Tibial artery (tissue), 4 donors: ENCODE results near the gene AURKB.
"Not testable (repeated sequence)": the region's sequence is repeated elsewhere in the genome, so short reads cannot be mapped to it uniquely, and the experiment has no call there.

Experiments
- DNase-seq, 2 donors: peaks; one replicate each; pipeline ENCODE4 v3.0.0-alpha.2; 2019
- H3K27ac ChIP-seq, 2 donors: fragments of 200-600 bp; sonication (generic) in 1 of 2; 1 replicate in 1 of 2; 2 replicates in 1 of 2; pipeline ENCODE4 v1.5.1; 2018 to 2019; ENCODE audit warnings: mild to moderate bottlenecking in 1 of 2
- H3K27me3 ChIP-seq, 2 donors: fragments of 200-600 bp; sonication (generic) in 1 of 2; one replicate each; pipeline versions ENCODE4 v1.5.1 to v1.6.0; 2016 to 2019
- H3K36me3 ChIP-seq, 3 donors: fragments of 200-600 bp; sonication (generic) in 2 of 3; one replicate each; pipeline ENCODE4 v1.5.1; 2016 to 2019; ENCODE audit warnings: mild to moderate bottlenecking in 2 of 3
- H3K4me1 ChIP-seq, 4 donors: fragments of 200-600 bp; sonication (generic) in 2 of 4; 1 replicate in 3 of 4; 2 replicates in 1 of 4; pipeline ENCODE4 v1.5.1; 2016 to 2019
- H3K4me3 ChIP-seq, 2 donors: fragments of 200-600 bp; sonication (generic) in 1 of 2; 1 replicate in 1 of 2; 2 replicates in 1 of 2; pipeline ENCODE4 v1.5.1; 2018 to 2019; ENCODE audit warnings: mild to moderate bottlenecking in 2 of 2
- H3K9me3 ChIP-seq, 3 donors: fragments of 200-600 bp; sonication (generic) in 1 of 3; one replicate each; pipeline ENCODE4 v1.5.1; 2016 to 2019
- intact Hi-C: fragments of 100-400 bp; cut with DNase I; formaldehyde crosslinking; loops from one replicate; pipeline ENCODE4 v1.15.0; 2023; ENCODE audit warnings: low total_unique reads
- TF ChIP-seq, protein P1 (sequence below), 2 experiments: fragments of 200-600 bp in 1 of 2; fragments of 450-650 bp in 1 of 2; IDR thresholded peaks; one replicate each; pipeline ENCODE4 v1.5.1; 2017 to 2019; ENCODE audit warnings: antibody characterized with exemption in 2 of 2, mild to moderate bottlenecking in 1 of 2, moderate library complexity in 1 of 2

Gene AURKB

DNA sequence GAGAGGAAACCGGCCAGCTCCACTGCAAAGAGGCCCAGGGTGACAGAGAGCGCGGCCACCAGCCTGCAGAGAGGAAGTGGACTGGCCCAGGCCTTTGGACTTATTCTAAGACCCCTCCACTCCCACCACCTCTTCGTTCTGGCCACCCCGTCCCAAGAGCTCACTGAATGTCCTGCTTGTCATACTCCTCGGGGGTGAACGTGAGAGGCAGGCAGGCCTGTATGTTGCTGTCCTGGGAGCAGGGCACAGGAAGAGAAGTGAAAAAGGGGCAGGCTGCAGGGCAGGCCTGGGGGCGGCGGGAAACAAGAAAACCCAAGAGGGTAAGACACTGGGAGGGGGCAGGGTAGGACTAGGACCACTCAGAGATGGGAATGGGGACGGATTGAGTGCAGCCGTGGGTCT lies 34.6 kb downstream of the AURKB start:
- DNase-seq, result peak in 1 of 2 donors; percentile 70
- Histone ChIP-seq H3K9me3 (no peaks in the 10 kb centered on the region), H3K4me1 (peaks cover 0 to 36% (median 23%) of the 10 kb centered on the region in 4 donors), H3K4me3 (peak overlapping the region; percentile 54 to 69), H3K36me3 (no peaks in the 10 kb centered on the region), H3K27ac (peak overlapping the region; percentile 80 to 81), H3K27me3 (no peaks in the 10 kb centered on the region)
- intact Hi-C loops, result no loop called here
- TF ChIP-seq, protein P1, sequence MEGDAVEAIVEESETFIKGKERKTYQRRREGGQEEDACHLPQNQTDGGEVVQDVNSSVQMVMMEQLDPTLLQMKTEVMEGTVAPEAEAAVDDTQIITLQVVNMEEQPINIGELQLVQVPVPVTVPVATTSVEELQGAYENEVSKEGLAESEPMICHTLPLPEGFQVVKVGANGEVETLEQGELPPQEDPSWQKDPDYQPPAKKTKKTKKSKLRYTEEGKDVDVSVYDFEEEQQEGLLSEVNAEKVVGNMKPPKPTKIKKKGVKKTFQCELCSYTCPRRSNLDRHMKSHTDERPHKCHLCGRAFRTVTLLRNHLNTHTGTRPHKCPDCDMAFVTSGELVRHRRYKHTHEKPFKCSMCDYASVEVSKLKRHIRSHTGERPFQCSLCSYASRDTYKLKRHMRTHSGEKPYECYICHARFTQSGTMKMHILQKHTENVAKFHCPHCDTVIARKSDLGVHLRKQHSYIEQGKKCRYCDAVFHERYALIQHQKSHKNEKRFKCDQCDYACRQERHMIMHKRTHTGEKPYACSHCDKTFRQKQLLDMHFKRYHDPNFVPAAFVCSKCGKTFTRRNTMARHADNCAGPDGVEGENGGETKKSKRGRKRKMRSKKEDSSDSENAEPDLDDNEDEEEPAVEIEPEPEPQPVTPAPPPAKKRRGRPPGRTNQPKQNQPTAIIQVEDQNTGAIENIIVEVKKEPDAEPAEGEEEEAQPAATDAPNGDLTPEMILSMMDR (IDR thresholded peaks at IDR 0.05), result no peak

DNA sequence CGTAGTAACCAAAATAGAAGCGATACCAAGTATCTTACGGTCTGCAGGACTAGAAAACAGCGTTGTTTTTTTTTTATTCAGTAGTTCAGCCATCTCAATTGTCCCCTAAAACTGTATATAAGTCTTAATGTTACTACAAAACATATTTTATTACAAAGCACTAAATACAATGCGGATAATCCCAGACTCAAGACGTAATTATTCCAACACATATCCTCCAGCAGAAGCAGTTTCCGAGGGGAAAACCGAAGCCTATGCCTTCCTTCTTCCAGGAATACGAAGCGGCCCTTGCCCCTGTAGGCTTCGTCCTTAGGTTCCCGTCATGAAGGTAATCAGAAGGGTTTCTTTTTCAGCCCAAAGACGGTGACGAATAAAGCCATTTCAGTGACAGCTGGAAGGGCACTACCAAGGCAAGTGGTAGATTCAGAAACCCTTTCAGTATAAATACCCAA lies 36.5 kb downstream of the AURKB start:
- H3K27ac ChIP-seq, result peak overlapping the region; percentile 89 to 94
- peak overlapping the region; percentile 42 to 54 for H3K4me3 ChIP-seq
- DNase-seq, result no peak
- no peaks in the 10 kb centered on the region for H3K36me3 ChIP-seq
- no peaks in the 10 kb centered on the region for H3K27me3 ChIP-seq
- H3K9me3 ChIP-seq, result no peaks in the 10 kb centered on the region
- TF ChIP-seq, protein P1 (IDR thresholded peaks at IDR 0.05), result no peak
- peaks cover 0 to 36% (median 23%) of the 10 kb centered on the region in 4 donors for H3K4me1 ChIP-seq
- intact Hi-C loops, result no loop called here

DNA sequence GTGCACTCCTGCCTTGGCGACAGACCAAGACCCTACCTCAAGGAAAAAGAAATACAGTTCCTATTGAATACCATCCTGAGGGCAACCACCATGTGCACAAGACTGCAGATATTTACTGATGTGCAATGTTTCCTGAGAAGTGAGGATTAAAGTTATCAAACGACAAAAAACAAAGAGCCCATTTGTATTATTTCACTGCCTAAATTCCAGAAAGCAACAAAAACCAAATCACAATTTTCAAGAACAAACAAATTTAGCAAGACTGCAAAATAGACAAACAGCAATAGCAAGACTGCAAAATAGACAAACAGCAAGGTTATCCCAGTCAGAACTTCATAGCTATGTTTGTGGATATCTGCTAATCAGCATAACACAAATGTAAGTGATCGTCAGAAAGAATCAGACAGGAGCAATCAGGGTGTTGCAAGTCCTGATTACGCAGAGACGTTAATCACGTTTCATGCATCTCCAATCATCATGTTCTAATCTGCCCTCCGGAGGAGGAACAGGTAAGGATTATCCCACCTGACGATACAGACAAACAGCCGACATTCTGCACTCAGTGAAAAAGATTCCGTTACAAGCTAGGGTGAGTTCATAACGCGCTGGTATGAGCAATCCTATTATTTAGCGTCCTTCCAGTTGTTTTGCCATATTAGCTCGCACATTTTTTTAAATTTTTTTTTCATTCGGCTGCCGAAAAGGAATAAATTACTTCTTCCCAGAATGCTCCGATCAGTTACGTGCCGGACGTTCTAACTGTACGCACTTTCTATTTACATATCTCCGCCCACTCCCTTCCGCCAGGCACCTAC lies 37.1 kb downstream of the AURKB start:
- TF ChIP-seq, protein P1 (IDR thresholded peaks at IDR 0.05), result peak in 1 of 2 experiments; percentile 7
- peak overlapping the region; percentile 42 to 54 for H3K4me3 ChIP-seq
- H3K27me3 ChIP-seq, result no peaks in the 10 kb centered on the region
- peak overlapping the region; percentile 89 to 94 for H3K27ac ChIP-seq
- no peaks in the 10 kb centered on the region for H3K36me3 ChIP-seq
- no peaks in the 10 kb centered on the region for H3K9me3 ChIP-seq
- DNase-seq, result peak; percentile 85 to 87
- peaks cover 0 to 36% (median 23%) of the 10 kb centered on the region in 4 donors for H3K4me1 ChIP-seq
- intact Hi-C loops, result no loop called here

GRCh38 chr17:8170186-8170585 lies 40.2 kb downstream of the AURKB start:
- DNase-seq, H3K36me3 ChIP-seq, H3K9me3 ChIP-seq, H3K27me3 ChIP-seq, H3K4me3 ChIP-seq, H3K27ac ChIP-seq, intact Hi-C loops: not testable (repeated sequence)
- peaks cover 0 to 16% (median 8%) of the 10 kb centered on the region in 4 donors for H3K4me1 ChIP-seq

DNA sequence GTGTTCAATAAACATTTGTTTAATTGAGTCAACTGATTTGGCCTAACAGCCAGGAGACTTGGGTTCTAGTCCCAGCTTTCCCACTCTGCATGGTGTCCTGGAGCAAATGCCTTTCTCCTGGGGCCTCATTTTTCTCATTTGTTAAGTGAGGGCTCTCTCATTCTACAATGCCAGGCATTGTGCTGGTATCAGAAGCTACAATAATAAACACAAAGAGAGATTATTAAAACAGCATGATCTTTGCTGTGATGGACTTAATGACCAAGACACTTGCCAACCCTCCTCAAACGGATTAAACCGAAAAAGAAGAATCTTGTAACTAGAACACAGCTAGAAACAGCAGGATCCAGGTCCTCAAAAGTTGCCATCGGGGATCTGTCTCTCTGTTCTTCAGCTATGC lies 42.8 kb downstream of the AURKB start:
- no peak overlapping the region for H3K4me3 ChIP-seq
- intact Hi-C loops, result no loop called here
- H3K4me1 ChIP-seq, result peaks cover 0 to 18% (median 17%) of the 10 kb centered on the region in 4 donors
- H3K36me3 ChIP-seq, result no peaks in the 10 kb centered on the region
- no peak for DNase-seq
- no peak overlapping the region for H3K27ac ChIP-seq
- H3K27me3 ChIP-seq, result no peaks in the 10 kb centered on the region
- no peaks in the 10 kb centered on the region for H3K9me3 ChIP-seq
- TF ChIP-seq, protein P1 (IDR thresholded peaks at IDR 0.05), result no peak

- intact Hi-C loops, result no loop called here
- TF ChIP-seq, protein P1 (IDR thresholded peaks at IDR 0.05), result no peak
- H3K9me3 ChIP-seq, result no peaks in the 10 kb centered on the region
- H3K27ac ChIP-seq, result no peak overlapping the region
- no peaks in the 10 kb centered on the region for H3K27me3 ChIP-seq
- peaks cover 0 to 22% (median 20%) of the 10 kb centered on the region in 4 donors for H3K4me1 ChIP-seq
- no peaks in the 10 kb centered on the region for H3K36me3 ChIP-seq
- no peak overlapping the region for H3K4me3 ChIP-seq
- no peak for DNase-seq
Observed at GRCh38 chr17:8166731-8167130, 43.6 kb downstream of the AURKB start.
